ENCODE data around the gene CARHSP1.
"Not testable (repeated sequence)": the region's sequence is repeated elsewhere in the genome, so short reads cannot be mapped to it uniquely, and the experiment has no call there.

GRCh38 chr16:8873866-8874195 is 5.0 kb upstream of the CARHSP1 start:
- not testable (repeated sequence) for TF ChIP-seq FOXS1 (CRISPR knock-in tag; IDR thresholded peaks at IDR 0.05); POLR2AphosphoS2 (conservative IDR thresholded peaks at IDR 0.05; ENCODE audit: low read length); KDM1A (IDR thresholded peaks at IDR 0.05; ENCODE audit: low read depth); SREBF2 (IDR thresholded peaks at IDR 0.05); MYC (IDR thresholded peaks at IDR 0.05; ENCODE audit: borderline replicate concordance, low read length); USF2 (IDR thresholded peaks at IDR 0.05); SMC3 (IDR thresholded peaks at IDR 0.05); EP300 (IDR thresholded peaks at IDR 0.05)
- TF ChIP-seq JUN (IDR thresholded peaks at IDR 0.05), result 0 out of 5 replicates have a peak, but pooled peaks of 1 of the 2 experiments have one; percentile 16
